Kidney glomerular epithelial cell (primary cell): ENCODE results near the gene UNK.
"Not testable (repeated sequence)": the region's sequence is repeated elsewhere in the genome, so short reads cannot be mapped to it uniquely, and the experiment has no call there.

Experiments
- DNase-seq: peaks from one replicate; lab custom pipeline; 2025; lab: John Stamatoyannopoulos, UW

The UNK gene

DNA sequence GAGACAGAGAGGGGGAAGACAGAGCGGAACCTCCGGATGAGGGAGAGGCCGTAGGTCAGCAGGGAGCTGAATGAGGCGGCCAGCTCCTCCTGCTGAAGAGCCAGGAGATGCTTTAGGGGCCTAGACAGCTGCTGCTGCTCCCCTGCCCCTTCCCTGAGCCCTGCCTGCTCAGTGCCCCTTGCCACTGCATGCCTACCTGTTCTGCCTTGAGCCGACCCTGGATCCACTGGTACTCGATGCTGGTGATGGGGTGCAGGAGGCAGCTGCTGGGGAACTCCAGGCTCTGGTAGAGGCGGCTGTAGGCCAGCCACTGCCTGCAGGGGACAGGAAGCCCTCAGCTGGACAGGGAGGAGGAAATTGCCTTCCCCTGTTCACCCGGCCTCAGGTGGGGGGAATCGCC lies 52.0 kb downstream of the UNK start:
- no peak for DNase-seq

DNA sequence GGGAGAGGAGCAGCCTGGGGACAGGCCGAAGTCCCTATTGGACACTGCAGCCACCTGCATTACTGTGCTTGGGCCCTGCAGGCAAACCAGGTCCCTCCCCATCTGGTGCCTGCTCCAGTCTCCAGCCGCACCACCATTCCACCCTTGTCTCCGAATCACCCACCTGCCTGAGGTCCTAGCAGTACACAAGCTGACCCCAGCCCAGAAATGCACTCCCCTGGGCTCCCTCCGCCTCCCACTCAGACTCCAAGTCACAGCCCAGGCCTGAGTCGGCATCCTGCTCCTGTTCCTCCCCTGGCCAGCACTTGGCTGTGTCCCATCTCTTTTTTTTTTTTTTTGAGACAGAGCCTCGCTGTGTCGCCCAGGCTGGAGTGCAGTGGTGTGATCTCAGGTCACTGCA lies 53.3 kb downstream of the UNK start:
- no peak for DNase-seq

DNA sequence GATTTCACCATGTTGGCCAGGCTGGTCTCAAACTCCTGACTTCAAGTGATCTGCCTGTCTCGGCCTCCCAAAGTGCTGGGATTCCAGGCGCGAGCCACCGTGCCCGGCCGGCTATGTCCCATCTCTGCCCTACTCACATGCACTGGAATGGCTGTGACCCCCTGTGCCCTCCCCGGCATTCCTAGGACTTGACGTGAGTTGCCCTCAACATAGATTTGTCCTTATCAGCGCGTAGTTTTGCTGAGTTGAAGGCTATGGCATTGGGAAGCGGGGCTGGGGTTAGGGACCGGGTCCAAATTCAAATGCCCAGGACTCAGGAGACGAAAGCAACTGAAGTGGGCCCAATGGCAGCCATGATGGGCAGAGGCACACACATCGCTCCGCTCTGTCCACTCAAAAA lies 53.8 kb downstream of the UNK start:
- DNase-seq = no peak

DNA sequence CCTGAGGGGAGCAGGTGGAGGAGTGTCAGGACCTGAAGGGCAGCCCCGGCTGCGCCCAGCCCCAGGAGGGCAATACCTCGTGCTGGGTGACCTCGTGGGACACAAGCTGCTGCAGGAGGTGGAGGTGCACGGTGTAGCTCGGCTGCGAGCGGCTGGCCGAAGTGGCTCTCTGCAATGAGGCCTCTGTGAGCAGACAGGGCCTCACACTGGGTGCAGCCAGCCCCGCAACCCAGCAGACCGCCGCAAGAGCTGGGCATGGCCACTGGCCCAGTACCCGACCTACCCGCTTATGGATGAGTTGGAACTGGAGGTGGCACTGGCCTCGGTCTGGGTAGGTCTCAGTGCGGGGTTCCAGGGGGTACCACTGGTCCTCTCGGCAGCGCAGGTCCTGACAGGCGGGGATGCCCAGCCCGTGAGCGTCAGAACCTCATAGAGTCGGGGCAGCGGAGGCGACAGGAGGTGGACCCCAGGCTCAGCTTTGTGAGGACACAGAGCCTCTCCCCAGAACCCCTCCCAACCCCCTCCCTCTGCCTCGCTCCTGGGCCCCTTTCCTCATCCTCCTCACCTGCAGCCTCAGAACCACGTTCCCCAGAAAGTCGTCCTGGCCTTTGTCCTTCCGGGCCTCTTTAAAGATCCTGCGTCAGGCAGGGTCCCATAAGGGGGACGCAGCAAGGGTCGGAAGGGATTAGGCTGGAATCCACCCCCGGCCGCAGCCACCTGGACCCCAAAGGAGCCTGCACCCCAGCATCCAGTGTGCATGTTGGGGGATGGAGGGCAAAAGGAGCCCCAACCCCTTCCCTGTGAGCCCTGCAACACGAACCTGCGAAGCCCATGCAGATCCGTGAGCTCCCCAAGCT lies 55.6 kb downstream of the UNK start:
- DNase-seq = no peak

DNA sequence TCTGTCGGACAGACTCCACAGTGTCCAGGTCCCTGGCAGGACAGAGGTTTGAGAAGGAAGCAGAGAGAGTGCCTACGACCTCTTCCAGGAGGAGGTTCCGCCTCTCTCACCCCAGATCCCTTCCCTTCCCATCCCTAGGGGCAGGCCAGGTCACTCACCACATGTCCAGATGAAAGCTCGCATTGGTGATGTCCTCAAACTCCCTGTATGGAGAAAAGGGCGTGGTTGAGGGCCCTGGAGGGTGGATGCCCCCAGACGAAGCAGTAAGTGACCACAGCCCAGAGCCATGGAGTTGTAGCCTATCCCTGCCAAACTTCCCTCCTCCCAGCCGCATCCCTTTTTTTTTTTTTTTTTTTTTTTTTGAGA lies 56.2 kb downstream of the UNK start:
- DNase-seq = no peak

DNA sequence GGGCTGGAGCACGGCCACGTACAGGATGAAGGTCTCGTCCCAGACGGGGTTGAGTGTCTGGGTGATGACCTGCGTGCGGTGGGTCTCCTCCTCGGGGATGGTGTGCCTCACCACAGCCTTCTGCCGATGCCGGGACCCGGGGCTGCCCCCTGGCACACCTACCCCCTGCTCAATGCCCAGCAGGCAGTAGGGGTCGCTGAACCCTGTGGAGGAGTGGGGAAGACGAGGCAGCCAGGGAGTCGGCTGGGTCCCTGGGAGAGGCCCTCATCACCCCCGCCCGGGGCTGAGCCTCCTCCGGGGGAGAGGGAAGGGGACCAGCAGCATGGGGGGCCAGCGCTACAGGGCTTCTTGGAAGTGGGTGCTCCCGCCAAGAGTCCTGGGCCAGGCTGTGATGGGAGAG lies 57.8 kb downstream of the UNK start:
- no peak for DNase-seq

DNA sequence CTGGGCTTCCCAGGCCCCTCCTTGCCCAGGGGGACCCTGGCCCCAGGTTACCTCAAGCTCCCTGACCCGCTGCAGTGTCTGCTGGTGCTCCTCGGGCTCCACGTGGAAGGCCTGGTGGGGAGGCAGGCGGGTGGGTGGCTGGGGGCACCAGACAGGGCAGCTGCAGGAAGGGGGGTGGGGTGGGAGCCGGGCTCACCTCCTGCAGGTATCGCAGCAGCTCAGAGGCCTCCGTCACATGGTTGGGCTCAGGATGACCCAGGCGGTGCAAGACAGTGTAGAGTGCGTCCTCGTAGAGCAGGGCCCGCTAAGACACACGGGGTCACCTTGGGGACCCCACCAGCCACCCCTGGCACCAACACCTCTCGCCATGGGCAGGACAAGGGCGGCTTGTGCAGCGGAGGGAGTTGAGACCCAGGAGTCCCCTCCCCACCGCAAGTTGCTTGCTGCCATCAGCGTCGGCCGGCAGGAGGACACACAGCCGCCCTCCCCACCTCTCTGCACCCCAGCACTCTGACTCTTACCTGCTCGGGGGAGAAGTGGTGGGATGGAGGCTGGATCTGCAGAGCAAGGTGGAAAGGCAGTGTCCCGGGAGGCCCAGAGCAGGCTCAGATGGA lies 58.5 kb downstream of the UNK start:
- DNase-seq = no peak

DNA sequence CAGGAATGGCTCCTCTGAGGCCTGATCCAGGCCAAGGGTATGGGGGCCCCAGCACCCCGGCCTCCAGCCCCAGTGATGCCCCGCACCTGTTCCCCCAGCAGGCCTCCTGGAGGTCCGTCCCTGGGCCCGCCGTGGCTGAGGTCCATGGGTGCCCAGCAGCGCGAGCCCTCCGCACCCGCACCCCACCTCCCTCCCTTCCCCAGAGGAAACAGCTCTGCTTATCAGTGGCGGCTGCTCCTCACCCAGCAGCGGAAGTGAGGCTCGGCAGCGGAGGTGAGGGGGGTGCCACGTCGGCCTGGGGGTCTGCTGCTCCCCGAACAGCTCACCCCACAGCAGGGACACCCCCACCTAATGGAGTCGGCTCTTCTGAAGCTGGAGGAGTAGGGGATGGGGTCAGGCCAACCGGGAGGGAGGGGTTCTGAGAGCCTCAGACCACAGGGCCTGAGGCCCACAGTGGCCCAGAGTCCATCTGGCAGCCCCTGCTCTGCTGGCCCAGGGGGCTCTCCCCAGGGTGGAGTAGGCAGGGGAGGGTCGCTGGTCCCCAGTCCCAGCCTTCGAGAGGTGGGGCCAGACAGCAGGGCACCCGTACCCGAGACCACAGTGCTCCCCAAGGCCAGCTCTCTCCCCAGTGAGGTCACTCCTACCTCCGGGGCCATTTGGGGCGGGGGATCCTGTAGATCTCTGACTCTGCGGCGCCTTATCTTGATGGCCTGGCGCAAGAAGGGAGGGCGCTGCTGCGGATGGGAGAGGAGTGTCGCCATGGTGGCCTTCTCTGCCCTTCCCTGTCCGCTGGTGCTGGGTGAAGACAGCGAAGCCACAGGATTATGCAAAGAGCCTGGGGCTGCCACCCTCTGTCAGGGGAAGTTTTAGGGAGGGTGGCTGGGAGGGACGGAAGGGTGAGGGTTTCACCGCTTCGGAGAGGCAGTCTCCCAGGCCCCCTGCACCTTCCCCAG lies 59.2 kb downstream of the UNK start, which contains the start of gene UNC13D:
Gene UNC13D (minus strand): TSS at position 828 of the 953 bp plus-strand sequence. CDS start 67 bp downstream, at position 761.
- no peak for DNase-seq

DNA sequence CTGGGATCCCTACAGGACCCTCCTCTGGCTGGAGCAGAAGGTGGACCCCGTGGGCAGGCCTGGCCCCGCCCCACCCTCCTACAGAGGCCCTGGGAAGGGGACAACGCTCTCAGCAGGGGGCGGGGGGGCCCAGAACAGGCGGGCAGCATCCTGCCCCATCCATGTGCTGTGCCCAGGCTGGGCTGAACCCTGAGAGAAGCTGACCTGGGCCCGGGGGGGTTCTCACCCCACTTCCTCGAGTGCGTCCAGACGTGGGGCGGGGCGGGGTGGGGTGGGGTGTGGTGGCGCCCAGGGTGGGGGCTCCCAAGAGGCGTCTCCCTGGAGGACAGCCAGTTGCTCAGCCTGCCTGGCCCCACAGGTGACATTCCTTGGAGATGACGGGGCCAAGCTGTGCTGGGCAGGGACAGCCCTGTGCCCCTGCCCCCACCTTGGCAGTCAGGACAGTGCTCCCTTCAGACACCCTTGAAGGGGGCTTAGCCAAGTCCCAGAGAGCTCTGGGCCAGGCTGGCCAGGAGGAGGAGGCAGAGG lies 60.0 kb downstream of the UNK start:
- DNase-seq = peak; percentile 15

DNA sequence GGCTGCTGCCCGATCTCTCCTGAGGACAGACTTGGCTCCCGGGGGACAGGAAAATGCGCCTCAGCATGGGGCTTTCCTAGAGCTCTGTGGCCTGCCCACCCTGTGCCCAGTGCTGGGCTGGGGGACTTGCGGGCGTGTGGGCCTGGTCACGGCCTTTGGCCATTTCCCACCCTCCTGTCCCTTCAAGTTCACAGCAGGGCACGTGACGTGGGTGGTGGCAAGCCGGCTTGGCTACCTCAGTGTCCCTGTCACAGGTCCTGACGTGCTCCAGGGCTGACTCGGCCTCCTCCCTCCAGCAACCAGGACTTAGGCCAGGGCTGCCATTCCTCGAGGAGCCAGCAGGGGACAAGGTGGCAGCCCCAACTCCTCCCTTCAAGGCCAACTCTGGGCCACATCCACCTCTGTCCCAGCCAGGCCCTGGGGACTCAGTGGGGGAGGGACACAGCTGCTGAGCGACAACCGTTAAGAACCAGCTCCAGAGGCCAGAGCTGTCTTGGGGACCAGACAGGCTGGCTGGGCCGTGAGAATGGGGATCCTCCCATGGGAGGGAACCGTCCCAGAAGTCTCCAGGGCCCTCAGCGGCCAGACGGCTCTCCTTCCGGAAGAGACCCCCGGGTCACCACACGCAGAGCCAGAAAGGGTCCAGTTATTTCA lies 60.6 kb downstream of the UNK start:
- DNase-seq = peak; percentile 13

DNA sequence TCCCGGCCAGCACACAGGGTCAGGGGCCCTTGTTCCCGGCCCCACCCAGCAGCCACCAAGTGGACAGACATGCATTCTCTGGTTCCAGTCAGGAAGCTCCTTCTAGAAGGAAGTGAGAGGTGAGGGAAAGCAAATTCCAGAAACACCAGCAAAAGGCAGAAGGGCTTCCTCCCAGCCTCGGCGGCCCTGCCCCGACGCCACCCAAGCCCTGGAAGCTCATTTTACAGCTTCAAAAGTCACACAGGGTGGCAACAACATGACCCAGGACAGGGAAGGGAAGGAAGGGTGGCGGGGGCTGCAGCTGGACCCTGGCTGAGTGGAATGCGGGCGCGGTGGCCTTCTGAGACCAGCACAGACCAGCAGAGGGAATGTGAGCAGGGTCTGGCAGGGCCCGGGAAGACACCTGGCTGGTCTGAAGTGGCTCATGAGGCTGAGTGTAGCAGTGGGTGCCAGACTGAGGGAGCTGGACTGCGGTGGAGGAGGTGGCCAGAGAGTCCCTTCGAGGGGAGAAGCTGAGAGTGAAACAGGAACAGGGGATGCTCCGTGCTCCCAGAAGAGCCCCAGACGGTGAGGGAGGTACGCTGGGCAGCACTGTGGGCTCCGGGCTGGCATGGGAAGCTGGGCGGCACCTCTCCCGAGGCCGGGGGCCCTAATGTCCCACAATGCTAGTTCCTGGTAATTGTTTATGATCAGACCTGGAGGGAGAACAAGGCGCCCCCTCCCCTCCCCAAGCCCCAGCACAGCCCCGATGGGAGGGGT lies 61.5 kb downstream of the UNK start:
- no peak for DNase-seq

DNA sequence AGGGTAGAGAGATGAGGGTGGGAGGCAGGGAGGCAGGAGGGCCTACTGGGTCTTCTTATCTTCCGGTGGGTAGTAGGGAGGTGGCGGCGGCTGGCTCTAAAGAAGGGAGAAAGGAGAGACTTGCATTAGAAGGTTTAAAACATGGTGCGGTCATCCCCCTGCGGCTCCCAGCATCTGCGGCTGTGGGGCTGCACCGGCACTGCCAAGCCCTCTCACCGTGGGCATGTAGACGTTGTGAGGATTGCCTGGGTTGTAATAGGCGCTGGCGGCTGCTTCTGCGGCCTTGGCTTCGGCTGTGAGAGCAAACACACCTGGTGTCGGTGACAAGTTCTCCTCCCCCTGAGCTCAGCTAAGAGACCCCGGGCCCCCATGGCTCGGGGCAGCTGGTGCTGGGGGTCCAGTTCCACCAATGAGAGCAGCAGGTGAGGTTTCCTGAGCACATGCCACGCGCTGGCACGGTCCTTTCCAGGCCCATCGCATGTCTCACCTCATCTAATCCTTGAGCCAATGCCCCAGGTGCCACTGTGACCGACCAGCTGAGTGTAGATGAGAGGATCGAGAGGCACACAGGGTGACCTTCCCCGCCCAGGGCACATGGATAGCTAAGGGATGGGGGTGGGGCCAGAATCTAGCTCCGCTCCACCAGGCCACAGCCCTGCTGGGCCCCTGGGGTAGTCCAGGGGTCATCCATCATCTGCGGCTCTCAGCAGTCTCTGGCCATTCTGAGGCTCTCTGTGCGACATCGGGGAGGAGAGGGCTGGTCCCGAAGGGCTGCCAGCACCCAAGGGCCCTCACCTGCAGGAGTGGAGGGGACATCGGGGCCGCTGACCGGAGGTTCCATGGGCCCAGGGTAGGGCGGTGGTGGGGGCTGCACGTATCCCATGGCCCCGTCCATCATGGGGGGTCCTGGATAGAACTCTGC lies 62.3 kb downstream of the UNK start:
- DNase-seq = no peak

DNA sequence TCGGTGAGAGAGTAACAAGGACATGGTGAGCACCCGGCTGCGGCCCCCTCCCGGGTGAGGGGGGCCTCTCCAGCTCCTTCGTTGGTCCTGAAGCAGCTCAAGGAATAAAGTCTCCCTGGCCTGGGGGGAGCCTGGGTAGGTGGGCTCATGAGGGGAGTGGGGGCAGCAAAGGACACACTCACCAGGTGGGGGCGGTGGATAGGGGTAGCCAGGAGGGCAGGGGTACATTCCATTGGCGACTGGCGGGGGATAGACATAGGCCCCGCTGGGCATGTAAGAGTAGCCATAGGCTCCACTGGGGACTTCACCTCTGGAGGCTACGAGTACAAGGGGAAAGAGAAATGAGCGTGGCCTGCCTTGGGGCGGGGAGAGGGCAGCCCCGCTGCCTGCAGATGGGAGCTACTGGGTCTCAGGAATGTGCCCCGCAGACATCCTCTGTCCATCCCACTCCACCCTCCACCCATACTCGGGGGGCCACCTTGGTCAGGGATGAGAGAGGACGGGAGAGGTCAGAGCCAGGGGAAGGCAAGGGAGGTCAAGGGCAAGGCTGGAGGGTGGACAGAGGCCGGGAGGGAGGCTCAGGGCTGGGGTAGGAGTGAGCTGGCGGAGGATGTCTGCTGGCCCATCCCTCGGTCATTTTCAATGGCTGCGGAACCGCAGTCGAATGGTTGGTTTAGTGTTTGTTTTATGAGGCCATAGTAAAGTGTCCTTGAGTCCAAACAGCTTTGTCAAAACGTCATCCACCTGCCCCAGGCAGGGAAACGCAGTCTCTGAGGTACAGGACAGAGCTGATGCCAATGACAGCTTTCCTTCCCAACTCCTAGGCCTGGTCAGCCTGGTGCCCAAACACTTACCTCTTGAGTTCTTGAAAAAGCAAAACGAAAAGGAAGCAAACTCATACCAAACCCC lies 63.3 kb downstream of the UNK start:
- no peak for DNase-seq

DNA sequence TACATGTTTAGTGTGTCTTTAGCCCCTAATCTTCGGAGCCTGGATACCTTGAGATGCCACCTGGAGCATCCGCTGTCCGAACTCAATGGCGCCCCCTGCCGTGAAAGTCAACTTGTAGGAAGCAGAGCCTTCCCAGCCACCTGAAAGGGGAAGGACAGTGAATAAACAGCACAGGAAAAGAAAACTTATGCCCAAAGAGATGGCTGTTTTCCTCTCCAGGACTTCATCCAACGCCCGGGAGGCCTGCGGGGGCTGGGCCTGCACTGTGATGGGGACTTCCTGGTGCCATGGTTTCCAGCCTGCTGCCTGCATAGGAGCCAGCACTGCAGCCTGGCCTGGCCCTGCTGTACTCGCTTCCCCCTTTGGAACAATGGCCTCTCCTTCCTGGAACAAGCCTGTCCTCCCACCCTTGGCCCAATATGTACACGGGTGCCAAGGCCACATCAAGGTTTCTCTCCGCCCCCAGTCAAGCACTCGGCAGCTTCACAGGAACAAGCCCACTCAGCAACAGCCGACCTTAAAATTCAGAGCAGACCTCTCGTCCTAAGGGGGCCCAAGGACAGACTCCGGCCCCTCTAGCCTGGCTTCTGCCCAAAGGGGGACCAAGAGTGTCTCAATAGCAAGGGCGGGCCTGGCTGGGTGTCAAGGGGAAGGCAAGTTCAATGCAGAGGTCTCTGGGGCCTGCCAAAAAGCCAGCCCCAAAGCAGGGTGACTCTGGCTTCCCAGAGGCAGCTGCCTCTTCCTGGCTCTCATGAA lies 64.1 kb downstream of the UNK start:
- peak; percentile 28 for DNase-seq

DNA sequence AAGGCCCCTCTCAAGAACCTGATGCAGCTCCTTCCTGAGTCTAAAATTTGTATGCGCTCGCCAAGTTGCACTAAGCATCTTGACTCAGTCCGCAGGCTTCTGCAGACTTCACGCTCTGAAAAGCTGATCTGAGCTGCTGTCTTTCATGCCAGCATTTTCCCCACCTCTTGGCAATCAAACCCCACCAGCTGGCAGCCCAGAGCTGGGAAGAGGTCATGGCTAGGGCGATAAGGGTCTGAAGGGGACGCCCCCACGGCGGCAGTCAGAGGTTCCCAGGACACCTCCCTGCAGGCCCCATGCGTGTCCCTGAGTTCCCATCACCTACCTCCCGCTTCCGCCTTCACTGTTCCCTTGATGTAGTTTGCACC lies 64.7 kb downstream of the UNK start:
- no peak for DNase-seq

DNA sequence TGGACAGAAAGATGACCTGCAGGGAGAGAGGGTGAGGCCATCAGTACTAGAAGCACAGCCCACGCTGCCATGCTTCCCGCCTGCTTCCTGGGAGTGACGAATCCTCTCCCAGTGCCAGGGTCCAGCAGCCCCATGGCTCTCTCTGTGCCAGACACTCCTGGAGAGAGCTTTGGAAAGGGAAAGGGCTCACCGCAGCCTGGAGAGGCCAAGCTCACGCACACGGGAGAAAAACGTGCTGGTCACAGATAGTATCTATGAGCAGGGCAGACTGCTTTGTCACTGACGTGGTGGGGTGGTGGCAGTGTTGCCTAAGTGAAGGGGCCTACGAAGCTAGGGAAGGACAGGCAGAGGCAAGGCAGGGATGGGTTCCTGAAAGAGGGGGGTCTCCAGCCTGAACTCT lies 65.1 kb downstream of the UNK start:
- DNase-seq = no peak

DNA sequence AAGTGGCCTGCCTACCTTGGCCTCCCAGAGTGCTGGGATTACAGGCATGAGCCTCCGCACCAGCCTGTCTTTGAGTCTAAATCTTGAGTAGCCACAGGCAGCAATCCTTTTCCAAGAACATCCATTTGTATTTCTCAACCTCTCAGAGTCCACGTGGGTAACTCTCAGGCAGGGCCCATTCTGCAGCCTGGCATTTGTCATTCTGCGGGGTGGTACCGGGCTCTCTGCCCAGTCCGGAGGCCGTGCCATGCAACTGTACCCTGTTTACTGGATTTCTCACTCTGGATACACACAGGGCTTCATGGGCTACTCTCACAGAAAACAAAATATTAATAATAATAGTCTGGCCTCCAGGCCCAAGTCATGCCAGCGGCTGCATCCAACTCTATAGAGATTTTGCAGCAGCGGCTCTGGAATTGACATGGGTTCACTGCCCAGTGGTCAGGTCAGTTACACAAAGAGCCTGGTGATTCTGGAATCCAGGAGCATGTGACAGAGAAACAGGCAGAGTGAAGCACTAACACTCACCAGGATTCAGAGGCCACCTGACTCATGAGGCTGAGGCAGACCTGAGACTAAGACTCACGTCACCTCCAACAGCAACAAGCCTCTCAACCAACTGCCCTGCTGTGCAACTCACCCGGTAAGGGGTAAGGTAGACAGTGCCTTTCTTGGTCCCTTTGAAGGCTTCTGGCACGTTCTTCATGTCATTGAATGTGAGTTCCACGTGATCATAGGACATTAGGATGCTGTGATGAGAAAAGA lies 66.5 kb downstream of the UNK start:
- DNase-seq = no peak

DNA sequence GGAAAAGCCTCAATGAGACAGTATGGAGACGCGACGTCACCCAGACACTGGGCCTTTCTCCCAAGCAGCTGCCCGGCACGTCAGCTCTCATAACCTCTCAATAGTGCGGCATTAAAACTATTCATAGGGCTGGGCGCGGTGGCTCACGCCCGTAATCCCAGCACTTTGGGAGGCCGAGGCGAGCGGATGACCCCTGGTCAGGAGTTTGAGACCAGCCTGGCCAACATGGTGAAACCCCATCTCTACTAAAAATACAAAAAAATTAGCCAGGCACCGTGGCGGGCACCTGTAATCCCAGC lies 67.0 kb downstream of the UNK start:
- not testable (repeated sequence) for DNase-seq
